Activated CD4-positive, CD25-positive, alpha-beta regulatory T cell (primary cell): ENCODE results near the gene NR2F2.

Experiments
- DNase-seq, 4 experiments: peaks; one replicate each; lab custom pipeline; 2025; lab: John Stamatoyannopoulos, UW

The NR2F2 gene

DNA sequence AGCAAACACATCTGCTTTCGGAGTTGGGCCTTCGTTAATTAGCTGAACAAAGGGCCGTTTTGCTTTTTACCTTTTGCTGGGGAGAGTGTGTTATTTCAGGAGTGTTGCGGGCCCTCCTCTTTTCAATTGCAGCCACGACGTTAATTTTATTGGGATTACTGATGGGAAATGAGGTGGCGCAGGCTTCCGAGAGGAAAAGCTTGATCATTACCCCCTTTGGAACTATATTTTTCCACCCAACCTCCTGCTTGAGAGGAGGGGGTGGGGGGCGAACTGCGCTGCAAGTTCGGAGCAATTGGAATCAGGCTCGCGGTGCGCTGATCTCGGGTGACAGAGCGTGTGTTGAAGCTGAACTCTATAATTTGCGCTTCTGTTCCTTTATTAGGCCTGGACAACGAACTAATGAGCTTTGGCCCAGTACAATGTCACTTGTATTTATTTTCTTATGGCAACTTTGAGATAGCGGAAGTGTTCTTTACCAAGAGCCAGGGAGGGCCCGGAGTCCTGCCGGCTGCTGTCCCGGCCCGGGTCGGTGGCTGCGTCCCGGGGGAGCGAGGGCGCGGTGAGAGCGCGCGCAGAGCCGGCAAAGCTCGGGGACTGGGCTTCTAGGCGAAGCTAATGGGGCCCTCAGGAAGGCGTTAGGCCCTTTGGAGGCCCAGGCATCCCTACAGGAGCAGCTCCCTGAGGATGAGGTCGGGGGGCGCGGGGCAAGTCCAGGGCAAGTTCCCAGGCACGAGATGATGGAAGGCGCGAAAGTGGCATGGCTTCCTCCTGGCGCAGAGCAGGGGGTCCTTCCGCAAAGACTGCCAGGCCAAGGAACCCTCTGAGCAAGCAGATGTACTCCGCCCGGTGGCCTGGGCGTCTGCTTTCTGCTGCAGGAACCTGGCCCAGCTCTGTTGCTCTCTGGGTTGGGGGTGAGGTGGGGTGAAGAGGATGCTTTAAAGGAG is 12.9 kb downstream of the NR2F2 start:
- DNase-seq, result no peak

DNA sequence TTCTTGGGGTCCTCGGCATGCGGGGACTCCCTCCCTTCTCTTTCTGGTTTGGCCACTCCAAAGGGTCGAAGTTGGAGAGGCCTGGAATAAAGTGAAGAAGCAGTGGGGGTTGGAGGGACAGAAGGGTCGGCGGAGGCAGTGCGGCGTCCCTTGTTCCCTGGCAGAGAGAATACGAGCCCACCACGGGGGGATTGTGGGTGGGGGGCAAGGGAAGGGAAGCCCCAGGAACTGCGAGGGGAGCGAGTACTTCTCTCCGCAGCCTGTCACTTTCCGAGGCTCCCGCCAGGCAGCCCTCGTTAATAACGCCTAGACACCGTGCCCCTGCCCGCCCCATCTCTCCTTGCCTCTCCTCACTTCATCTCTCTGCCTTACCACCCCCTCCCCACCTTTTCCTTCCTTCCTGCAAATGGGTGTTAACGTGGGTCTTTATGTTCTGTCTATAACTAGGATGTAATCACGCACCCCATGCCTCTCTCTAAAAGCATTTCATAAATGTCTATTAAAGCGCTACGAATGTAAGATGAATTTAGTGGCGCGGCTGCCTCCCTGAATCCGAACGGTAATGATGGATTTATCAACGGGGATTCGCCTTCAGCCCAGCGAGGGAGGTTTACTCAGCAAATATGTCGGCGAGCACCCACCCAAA is 13.7 kb downstream of the NR2F2 start:
- no peak for DNase-seq

DNA sequence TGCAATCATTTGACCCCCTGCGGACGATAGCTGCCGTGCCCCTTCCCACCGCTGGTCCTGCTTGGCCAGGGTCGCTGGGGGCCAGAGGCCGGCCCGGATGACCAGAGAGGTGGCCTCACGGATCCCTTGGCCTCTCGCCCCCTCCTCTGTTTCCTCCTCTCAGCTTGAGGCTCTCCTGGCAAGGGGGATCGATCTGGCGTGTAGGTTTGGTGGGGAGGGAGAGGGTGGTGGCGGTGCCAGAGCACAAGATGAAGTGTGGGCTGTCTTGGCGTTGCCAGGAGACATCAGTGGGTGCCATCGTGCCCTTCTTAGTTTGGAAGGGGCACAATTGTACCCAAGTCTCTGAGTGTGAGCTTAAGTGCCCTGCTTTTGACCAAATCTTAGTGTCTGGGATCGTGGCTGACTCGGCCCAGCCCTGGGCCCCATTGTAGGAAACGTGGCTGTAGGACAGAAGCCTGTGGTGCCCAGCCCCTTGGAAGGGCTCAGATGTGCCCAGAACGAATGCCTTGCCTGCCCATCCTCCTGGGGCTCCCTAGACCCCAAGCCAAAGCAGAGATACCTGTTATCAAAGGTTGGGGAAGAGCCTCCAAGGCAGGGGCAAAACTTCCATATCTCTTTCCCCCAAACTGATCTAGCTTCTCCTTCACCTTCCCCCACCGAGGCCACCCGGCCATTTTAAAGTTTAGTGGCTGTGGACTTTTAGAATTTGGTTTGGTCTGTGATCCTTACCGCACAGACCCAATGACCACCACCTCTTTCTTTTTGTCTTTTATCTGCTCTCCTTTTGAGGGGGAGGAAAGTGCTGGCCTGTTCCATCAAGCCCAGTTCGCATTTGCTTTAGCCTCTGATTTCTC is 14.4 kb downstream of the NR2F2 start:
- DNase-seq, result no peak

DNA sequence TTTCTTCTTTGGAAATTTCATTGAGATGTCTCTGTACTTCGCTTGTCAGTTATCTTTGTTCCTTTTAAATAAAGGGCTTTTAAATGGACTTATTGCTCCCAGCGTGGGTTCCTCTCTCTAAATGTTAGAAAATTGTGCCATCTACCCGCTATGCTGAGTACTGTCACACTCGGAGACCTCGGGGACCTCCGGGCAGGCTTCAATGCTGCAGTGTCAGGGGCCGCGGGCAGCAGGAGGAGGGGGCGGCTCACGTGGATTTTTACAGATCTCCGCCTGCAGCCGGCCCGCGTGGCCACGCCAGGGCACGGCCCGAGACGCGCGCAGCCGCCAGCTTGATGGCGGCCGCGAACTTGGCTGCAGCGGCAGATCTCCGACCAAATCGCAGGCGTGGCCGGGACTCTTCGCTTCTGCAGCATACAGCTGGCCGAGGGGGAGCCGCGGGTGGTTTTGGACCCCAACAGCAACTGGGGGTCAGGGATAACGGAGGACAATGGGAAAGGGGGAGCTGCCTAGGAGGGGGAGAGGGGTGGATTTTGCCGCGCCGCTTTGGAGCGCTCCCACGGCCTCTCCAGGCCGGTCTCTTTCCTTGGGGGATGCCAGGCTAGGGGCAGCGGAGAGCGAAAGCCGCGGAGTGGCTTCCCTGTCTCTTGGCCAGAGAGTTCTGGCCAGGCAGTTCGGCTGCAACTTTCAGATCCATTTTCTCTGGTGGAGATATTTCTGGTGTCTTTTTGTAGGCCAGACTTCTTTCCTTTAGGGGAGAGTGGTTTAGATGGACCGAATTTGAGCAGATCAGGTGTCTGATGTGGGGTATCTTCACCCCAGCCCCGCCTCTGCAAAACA is 15.3 kb downstream of the NR2F2 start:
- no peak for DNase-seq

DNA sequence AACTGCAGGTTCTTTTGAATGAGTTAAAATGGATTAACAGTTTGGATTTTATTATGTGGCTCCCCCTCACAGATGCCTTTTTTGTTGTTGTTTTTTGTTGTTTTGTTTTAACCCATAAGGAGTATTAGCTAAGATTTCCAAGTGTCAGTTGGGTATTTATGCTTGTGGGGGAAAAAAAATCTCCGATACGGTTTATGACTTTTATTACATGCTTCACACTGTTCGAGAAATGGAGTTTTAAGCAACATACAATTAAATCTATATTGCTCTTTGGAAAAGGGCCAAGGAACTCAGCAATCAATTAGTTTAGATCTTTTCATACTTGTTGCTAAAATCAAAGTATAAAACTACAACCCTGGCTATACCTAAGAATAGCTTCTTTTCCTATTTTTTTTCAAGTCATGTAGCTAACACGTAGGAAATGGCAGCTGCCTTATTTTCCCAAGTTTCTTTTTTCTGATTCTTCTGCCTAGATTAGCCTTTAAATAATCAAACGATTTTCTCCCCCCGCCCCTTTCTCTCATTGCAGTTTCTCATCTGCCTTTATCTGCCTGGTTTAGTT is 16.0 kb downstream of the NR2F2 start:
- DNase-seq, result no peak

DNA sequence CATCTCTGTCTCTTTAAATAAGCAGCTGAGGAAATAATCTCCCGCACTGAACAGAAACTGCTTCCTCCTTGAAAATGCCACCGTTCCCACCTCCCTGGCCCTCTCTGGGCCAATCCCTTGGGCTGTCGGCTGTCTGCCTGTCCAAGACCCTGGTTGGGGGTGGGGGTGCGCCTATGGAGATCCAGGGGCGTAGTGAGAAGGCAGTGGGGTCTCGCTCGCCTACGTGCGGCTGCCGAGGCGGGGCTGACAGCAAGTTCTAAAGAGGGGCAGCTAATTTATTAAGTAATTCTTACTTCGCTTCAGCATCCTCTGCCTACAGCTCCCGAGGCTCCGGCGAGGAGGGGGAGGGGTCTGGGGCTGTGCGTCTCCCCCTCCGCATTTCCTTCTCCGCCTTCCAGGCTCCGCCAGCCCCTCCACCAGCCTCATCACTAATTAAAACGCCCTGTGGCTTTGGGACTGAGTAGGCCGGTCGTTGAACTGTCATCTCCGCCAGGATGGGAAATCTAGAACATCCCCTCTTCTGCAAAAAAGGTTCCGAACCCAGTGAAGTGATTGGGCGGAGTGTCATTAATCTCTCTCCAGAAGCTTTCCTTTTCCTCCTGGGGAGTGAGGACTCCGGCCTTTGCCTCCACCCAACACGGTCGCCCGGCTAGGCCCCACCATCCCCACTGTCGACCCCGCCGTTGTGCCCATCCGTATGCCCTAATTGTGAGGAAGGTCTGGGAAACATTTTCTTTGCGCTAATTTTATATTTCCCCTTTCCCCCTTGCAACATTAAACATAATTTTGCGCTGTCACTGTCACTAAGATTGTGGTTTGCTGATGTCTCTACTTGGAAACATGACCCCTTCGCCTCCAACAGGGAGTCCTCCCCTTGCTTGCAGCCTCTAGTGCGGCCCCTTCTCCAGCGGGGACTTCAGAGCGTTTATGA is 16.9 kb downstream of the NR2F2 start:
- no peak for DNase-seq

DNA sequence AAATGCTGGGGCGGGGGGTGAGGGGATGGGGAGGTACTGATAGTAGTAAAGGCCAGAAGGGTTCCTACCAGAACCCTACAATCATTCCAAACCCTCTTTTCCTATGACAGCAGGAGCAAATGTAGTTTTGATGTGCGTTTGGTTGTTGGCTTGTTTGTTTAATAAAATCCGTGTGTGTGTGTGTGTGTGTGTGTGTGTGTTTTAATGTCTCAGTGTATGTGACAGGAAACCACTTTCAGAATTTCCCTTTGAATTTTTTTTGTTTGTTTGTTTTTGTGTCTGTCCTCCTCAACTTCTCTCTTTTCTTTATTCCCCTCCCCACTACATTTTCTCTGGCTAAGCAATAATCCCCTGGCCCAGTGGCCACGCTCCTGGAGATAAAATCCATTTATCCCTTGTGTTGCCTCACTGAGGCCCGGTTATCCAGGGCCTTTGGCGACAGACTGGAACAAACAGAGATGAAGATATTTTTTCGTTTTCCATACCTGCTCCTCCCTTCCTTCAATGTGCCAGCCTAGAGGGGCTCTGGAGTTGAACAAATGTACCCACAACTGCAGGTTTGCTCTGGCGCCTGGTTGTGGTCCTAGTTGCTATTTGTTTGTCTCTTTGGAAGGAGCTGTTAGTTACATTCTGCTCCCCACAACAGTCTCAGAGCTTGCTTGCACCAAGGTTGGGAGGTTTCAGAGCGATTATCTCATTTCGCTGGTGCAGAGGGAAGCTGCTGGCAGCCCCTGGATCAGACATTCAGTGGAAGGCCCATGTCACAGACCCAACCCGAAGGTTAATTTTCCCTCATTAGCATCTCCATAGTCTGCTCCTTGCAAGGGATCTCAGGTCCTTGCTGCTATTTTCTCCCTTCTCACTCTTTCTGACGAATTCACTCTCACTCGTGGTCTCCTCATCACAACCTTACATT is 17.9 kb downstream of the NR2F2 start:
- no peak for DNase-seq

DNA sequence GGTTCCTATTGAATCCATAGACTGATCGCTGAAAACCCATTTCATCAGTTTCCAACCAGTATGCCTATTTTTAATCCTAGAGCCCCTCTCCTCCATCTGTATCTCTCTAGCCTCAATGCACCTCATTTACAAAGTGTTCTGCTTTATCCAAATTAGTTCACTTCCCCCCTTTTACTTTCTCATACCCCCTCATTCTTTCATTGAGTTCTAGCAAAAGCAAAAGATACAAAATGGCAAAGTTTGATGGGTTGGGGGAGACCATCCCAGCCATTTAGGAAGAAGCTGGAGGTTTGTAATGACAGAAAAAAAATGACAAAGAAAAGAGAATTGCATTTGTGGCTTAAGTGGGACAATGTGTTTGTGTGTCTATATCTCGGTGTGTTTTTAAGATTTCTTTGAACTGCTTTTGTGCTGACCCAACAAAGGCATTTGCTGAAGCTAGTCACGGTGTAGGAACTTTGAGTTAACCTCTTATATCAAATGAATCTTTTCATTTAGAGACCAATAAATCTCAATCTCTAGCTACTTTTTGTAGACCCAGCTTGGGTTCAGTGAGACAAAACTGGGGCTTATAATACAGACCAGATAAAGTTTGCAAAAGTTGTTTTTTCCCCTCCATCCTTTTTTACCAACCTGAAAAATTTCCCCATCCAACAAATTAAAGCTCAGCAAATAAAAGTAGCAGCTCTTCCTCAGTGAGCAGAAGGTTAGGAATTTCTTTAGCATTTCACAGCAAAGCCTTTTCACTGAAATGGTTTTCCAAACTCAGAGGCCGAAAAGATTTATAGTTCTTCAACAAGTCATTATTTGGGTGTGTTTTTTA is 18.7 kb downstream of the NR2F2 start:
- DNase-seq, result no peak

DNA sequence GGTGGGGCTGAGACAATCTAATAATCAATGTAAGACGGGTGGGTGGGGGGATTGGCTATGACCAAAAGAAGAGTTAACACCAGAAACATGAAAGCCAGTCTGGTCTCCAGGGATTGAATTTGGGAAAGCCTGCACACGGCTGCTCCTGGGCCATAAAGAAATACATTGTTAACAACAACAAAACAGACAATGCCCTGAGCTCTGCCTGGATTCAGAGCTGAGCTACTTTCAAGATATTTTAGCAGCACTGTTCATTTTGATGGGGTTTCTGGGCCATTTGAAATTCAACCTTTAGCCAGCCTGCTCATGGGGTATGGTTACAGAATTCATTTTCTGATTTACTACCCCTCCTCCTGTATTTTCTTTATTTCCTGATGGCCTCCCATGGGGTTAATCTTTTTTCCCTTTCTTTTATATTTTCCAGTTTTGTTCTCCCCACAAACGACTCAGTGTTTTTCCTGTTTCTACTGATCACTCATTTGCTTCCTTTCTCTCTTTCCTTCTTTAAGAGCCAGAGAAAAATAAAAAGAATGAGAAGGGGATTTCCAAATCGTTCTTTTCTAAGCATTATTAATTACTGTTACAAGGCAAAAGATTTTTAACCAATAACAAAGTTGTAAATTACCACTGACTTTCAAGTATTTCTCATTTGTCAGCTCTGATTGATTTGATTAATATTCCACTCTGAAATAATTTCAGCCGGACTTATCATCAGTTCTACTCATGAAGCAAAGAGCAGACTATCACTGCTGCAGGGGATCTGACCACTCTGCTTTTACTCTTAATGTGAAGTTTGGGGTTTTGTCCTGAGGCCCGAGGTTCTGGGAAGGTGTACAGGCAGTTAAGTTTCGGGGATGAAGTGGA is 19.6 kb downstream of the NR2F2 start:
- DNase-seq, result no peak

DNA sequence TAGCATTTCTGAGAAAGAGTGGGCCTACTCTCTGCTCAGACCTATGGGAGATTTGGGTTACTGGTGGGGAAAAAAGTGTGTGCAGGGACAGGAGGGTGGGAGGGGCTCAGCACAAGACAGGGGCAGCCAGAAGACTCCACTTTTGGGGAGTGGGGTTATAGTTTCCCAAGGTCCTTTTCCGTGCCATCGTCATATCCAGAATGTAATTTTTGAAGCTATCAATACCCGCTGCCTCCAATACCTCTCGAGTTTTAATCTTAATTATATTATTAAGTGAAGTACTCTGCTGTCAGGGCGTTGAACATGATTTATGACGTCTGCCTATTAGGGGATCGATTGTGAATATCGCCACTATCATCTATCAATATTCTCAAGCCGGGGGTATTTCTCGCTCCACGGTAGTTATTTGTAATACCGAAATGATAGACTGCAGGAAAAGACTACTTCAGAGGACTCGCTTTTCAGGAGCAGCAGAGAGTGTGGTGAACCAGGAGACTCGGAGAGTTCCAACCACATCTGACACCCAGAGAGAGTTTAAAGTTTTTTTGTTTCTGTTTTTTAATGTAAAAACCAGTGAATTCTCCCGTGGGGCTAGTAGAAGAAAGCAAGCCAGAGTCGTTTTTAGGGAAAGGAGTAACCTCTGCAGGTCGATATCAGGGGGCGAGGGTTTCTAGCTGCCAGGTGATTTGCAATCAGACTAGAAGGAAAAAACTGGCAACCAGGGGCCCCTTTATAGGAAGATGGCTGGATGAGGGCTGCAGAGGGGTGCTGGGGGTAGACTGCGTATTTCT is 20.6 kb downstream of the NR2F2 start:
- DNase-seq, result no peak

DNA sequence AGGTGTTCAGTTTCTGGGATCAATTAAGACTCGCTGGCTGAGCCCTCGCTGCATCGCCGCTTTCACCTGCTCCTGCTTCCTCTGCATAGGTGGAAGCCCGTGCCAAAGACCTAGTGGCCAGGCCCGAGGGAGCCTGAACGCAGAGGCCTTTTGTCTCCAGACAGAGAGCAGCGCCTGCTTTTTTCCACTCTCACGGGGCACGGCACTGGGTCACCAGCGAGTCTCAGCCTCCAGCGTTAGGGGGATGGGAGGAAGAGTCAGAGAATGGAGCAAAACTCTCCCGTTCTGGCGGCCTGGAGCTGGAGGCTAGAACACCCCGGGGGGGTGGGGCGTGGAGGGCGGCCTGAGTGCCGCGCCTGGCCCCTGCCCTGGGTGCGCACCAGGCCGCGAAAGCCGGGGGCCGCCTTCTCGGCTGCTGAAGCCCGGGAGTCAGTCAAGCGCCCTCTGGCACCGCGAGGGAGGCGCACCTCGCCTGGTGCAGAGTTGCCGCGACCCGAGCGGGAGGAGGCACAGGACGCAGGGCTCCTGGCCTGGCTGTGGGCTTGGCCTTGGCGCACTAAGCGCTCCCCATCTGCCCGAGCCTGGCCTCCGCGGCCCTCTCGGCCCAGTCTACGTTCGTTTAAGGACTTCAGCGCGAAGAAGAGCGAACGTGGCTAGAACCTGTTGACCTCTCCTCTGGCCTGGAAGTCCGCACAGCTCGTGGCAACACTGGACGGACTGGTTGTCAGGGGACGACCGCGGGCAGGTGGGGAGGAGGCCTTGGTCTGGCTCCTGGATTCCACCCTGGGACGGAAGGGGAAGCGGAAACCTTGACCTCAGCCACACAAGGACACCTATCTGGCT is 21.5 kb downstream of the NR2F2 start:
- no peak for DNase-seq

DNA sequence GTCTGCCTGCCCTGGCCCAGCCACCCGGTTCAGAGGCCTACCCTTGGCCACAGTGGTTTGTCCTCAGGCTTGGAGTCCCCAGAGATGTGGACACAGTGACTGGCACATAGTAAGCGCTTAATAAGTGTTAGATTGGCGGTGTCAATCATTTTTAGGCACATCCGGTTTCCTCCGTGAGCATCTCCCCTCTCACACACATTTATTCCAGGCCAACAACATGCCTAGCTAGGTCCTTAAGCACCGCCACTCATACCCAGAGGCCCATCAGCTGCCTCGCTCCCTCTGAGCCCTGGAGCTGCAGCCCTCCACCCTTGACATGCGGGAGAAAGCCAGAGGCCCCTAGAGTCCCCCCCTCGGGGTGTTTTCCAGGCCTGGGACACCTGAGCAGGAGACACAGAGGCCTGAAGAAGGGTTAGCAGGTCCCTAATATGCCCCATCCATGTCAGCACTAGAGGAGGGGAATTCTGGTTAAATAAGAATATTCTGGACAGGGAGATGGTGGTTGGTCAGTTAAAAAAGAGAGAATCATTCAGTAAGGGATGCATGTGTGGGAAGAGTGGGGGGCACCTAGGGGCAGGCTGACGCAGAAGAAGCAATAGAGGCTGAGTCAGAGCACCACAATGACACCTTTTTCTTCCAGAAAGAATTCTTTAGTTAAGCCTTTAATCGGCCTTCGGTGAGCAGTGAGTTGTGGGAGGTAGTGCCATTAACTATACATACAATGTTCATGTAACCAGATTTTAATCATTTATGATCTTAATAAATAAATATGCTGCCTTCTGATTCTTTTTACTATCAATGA is 22.3 kb downstream of the NR2F2 start:
- no peak for DNase-seq

DNA sequence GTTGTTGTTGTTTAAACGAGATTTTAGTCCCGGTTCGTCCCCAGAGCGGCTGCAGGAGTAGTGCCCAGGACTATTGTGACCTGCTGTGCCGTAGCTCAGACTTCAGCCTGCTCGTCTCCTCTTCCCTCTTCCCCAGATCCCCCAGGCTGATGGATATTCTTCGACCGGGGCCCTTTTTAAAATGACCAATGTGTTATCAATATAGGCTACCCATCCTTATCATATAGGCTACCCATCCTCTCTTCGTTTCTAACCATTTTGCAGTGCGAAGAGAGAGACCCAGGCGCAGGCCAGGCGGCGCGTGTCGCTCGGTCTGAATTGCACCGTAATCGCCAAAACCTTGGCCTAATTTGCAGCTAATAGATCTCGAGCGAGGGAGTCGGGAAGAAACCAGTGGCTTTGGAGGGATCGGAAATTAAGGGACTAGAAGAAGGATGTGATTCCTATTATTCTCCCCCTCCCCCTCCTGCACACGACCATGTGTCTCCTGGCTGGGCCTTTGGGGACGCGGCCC is 23.0 kb downstream of the NR2F2 start:
- no peak for DNase-seq
